PC-9 (cell line): Measurements from ENCODE around the gene PRDX4.

Source experiments
- EZH2 ChIP-seq: fragments of 200-600 bp; sonication (generic); IDR thresholded peaks from 2 replicates; pipeline ENCODE4 v1.8.0; 2017; ENCODE audit warnings: antibody characterized with exemption, low read depth
- TF ChIP-seq, protein P1 (sequence below): fragments of 200-600 bp; sonication (generic); conservative IDR thresholded peaks from 2 replicates; pipeline ENCODE4 v1.6.1; 2017; ENCODE audit warnings: mixed run types, antibody characterized with exemption, mild to moderate bottlenecking, moderate library complexity

DNA sequence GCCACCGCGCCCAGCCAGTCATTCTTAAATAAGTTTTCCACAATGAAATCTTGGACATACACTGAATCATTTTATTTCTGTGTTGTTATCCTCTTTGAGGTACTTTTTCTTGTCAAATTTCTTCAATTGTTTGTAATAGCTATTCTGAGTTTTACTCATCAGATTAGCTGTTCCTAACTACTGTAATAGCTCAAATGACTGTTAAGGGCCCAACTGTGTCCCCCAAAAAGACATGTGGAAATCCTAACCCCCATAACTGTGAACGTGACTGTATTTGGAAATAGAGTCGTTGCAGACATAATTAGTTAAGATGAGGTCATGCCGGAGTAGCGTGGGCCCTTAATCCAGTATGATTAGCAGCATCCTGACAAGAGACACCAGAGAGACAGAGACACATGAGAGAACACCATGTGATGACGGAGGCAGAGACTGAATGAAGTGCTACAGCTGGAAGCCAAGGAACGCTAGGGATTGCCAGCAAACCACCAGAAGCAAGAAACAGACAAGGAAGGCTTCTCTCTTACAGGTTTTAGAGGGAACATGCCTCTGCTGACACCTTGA, 52.9 kb downstream of the PRDX4 start:
- TF ChIP-seq, protein P1, sequence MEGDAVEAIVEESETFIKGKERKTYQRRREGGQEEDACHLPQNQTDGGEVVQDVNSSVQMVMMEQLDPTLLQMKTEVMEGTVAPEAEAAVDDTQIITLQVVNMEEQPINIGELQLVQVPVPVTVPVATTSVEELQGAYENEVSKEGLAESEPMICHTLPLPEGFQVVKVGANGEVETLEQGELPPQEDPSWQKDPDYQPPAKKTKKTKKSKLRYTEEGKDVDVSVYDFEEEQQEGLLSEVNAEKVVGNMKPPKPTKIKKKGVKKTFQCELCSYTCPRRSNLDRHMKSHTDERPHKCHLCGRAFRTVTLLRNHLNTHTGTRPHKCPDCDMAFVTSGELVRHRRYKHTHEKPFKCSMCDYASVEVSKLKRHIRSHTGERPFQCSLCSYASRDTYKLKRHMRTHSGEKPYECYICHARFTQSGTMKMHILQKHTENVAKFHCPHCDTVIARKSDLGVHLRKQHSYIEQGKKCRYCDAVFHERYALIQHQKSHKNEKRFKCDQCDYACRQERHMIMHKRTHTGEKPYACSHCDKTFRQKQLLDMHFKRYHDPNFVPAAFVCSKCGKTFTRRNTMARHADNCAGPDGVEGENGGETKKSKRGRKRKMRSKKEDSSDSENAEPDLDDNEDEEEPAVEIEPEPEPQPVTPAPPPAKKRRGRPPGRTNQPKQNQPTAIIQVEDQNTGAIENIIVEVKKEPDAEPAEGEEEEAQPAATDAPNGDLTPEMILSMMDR, result no peak
- TF ChIP-seq EZH2, result no peak
